GM06990 (cell line): ENCODE measurements around the gene GART.

ENCODE experiments used
- DNase-seq: peaks from one replicate; pipeline ENCODE4 v3.0.0-alpha.2; 2011; ENCODE audit not compliant: insufficient read length; ENCODE audit errors: extremely low read depth
- H3K27me3 ChIP-seq: replicated peaks from 2 replicates; pipeline ENCODE4 v1.6.0; 2011; ENCODE audit warnings: low read length; ENCODE audit not compliant: control insufficient read depth, insufficient read depth
- H3K36me3 ChIP-seq: 2 replicates; pipeline ENCODE4 v1.5.1; 2011; ENCODE audit warnings: low read length; ENCODE audit not compliant: control insufficient read depth, insufficient read depth
- H3K4me3 ChIP-seq: replicated peaks from 2 replicates; pipeline ENCODE4 v1.5.1; 2011; ENCODE audit warnings: low read depth, mild to moderate bottlenecking, control low read depth, low read length
- TF ChIP-seq, protein P1 (sequence below): IDR thresholded peaks from 2 replicates; pipeline ENCODE4 v1.5.1; 2011; ENCODE audit warnings: low read length, control low read depth, mild to moderate bottlenecking, inconsistent platforms; ENCODE audit not compliant: insufficient read depth, poor library complexity, severe bottlenecking

Gene GART

GRCh38 chr21:33552093-33552998 lies 10.4 kb upstream of the GART start:
- Histone ChIP-seq H3K27me3 (no peaks in the 10 kb centered on the region), H3K4me3 (no peak overlapping the region), H3K36me3 (peaks cover 48% of the 10 kb centered on the region)
- DNase-seq, result no peak
- TF ChIP-seq, protein P1, sequence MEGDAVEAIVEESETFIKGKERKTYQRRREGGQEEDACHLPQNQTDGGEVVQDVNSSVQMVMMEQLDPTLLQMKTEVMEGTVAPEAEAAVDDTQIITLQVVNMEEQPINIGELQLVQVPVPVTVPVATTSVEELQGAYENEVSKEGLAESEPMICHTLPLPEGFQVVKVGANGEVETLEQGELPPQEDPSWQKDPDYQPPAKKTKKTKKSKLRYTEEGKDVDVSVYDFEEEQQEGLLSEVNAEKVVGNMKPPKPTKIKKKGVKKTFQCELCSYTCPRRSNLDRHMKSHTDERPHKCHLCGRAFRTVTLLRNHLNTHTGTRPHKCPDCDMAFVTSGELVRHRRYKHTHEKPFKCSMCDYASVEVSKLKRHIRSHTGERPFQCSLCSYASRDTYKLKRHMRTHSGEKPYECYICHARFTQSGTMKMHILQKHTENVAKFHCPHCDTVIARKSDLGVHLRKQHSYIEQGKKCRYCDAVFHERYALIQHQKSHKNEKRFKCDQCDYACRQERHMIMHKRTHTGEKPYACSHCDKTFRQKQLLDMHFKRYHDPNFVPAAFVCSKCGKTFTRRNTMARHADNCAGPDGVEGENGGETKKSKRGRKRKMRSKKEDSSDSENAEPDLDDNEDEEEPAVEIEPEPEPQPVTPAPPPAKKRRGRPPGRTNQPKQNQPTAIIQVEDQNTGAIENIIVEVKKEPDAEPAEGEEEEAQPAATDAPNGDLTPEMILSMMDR, result no peak

DNA sequence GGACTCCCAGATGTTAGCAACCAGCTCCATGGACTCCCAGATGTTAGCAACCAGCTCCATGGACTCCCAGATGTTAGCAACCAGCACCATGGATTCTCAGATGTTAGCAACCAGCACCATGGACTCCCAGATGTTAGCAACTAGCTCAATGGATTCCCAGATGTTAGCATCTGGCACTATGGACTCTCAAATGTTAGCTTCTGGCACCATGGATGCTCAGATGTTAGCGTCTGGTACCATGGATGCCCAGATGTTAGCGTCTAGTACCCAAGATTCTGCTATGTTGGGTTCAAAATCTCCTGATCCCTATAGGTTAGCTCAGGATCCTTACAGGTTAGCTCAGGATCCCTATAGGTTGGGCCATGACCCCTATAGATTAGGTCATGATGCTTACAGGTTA lies 9.7 kb upstream of the GART start:
- TF ChIP-seq, protein P1, result no peak
- H3K36me3 ChIP-seq, result peaks cover 46% of the 10 kb centered on the region

GRCh38 chr21:33550772-33551660 lies 9.1 kb upstream of the GART start:
- no peaks in the 10 kb centered on the region for H3K27me3 ChIP-seq
- TF ChIP-seq, protein P1, result no peak
- no peak overlapping the region for H3K4me3 ChIP-seq
- peaks cover 44% of the 10 kb centered on the region for H3K36me3 ChIP-seq
- DNase-seq, result no peak

More for the DNA sequence above, 9.7 kb upstream of the GART start:
- no peak for DNase-seq
- Histone ChIP-seq H3K27me3 (no peaks in the 10 kb centered on the region), H3K4me3 (no peak overlapping the region)

GRCh38 chr21:33549848-33550771 lies 8.2 kb upstream of the GART start:
- TF ChIP-seq, protein P1, result no peak
- H3K4me3 ChIP-seq, result no peak overlapping the region
- no peak for DNase-seq
- H3K27me3 ChIP-seq, result no peaks in the 10 kb centered on the region
- H3K36me3 ChIP-seq, result peaks cover 44% of the 10 kb centered on the region

DNA sequence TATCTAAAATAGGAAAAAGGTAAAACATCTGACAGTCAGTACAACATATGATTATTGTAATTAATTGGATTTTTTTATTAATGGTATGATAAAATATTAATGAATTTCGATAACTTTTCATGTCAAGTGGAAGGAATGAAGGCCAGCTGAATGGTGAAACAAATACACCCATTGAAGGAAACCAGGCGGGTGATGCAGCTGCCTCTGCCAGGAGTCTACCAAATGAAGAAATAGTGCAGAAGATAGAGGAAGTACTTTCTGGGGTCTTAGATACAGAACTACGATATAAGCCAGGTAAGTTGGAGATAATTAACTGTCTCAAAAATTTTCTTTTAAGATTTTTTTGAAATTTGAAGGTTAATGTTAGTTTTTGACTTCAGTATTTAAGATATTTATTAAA lies 4.2 kb upstream of the GART start:
- Histone ChIP-seq H3K36me3 (peaks cover 16% of the 10 kb centered on the region), H3K27me3 (no peaks in the 10 kb centered on the region), H3K4me3 (no peak overlapping the region)
- TF ChIP-seq, protein P1, result no peak
- no peak for DNase-seq
